Measurements from ENCODE around the gene TRRAP.

Gene TRRAP

DNA sequence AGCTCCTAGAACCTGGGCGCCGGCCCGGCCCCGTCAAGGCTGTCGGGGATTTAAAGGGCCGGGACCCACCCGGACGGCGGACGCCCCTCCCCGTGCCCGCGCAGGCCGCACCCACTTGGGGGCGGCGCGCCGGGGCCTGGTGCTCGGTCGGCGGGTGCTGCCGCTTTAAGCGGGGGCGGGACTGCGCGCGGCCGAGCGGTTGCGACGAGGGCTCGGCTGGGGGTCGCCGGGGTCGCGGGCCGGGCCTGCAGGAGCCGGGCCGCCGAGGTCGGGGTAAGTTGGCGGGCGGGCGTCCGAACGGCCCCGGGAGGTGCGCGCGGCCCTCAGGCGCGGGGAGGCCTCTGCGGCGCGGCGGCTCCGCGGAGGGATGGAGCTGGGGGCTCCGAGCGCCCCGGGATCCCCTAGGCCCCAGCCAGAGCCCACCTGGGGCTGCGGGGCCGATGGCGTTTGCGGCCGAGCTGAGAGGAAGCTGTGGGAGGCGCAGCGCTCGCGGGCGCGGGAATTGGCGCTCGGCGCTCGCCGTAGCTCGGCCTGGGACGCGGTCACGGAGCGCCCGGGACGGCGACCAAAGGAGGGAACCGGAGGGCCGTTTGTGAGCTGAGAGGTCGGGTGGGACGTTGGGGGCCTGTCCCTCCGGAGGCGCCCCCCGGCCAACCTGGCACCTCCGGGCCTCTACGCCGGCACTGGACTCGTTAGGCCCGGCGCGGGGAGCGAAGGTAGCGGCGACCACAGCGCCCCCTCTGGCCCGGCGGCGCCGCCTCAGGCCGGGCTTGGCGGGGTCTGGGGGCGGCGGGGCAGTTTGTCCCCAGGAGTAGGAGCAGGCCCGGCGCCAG lies at the start of gene TRRAP:
Gene TRRAP, plus strand, starts transcription at position 168 of the 833 bp plus-strand sequence. CDS start 2,619 bp downstream, outside the sequence.
- DNase-seq (ENCODE audit: low read depth, low spot score) = no peak
- Histone ChIP-seq H3K27ac (ENCODE audit: low read length) (no peak within 1 kb of the TSS), H3K4me1 (ENCODE audit: control insufficient read depth, insufficient read depth, low read length) (peaks cover 3% of the 10 kb centered on the region; the same call in 1 of the 2 replicates), H3K27me3 (ENCODE audit: control insufficient read depth, insufficient read depth, low read length) (no peaks in the 10 kb centered on the region), H3K9me3 (ENCODE audit: control insufficient read depth, insufficient read depth, low read length) (no peaks in the 10 kb centered on the region), H3K4me3 (ENCODE audit: low read length) (peak within 1 kb of the TSS; percentile 91), H3K36me3 (ENCODE audit: control insufficient read depth, insufficient read depth, low read length) (peaks cover 9% of the 10 kb centered on the region)
- WGBS (ENCODE audit: insufficient coverage, insufficient read length) = no CpG with 5 or more reads among the region's 113 CpGs

DNA sequence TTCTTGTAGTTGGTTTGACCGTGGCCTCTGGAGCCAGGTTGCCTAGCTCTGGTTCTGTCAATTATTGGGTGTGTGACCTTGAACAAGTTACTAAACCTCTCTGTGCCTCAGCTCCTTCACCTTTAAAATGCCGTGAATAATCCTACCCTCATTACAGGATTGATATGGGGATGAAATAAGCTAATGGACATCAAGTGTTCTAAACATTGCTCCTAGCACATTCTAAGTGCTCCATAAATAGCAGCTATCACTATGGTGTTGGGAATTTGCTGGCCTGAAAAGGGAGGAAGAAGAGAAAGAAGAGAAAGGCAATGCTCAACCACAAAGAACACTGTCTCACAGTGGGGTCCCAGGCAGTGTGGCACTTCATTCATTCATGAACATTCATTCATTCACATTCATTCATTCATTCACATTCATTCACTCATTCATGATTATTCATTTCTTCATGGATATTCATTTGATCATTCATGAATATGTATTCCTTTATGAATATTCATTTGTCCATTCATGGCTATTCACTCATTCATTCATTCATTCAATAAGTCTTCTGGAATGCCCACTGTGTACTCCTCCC lies 47.3 kb upstream of the TRRAP start:
- WGBS (ENCODE audit: insufficient coverage, insufficient read length) = no CpG with 5 or more reads among the region's 2 CpGs
- Histone ChIP-seq H3K27ac (ENCODE audit: low read length) (no peak overlapping the region), H3K27me3 (ENCODE audit: control insufficient read depth, insufficient read depth, low read length) (no peaks in the 10 kb centered on the region), H3K4me3 (ENCODE audit: low read length) (no peak overlapping the region), H3K4me1 (ENCODE audit: control insufficient read depth, insufficient read depth, low read length) (peaks cover 5% of the 10 kb centered on the region), H3K9me3 (ENCODE audit: control insufficient read depth, insufficient read depth, low read length) (no peaks in the 10 kb centered on the region), H3K36me3 (ENCODE audit: control insufficient read depth, insufficient read depth, low read length) (no peaks in the 10 kb centered on the region)
- DNase-seq (ENCODE audit: low read depth, low spot score) = no peak

DNA sequence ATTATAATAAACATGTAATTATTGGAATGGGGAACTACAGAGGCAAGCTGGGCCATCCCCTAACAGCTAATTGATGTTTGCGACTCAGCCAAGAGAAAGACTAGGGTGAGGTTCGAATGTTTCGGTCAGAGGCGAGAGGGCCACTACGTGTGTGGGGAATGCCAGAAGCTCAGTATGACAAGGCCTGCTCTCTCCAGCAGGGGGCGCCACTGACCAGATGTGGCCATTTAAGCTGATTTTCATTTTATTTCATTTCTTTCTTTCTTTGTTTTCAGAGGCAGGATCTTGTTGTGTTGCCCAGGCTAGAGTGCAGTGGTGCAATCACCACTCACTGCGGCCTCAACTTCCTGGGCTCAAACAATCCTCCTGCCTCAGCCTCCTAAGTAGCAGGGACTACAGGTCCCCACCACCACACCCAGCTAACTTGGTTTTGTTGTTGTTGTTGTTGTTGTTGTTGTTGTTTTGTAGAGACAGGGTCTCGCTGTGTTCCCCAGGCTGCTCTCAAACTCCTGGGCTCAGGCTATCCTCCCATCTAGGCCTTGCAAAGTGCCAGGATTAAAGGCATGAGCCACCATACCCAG lies 46.6 kb upstream of the TRRAP start:
- no peak for DNase-seq (ENCODE audit: low read depth, low spot score)
- no CpG with 5 or more reads among the region's 8 CpGs for WGBS (ENCODE audit: insufficient coverage, insufficient read length)
- H3K4me3 ChIP-seq (ENCODE audit: low read length) = no peak overlapping the region

DNA sequence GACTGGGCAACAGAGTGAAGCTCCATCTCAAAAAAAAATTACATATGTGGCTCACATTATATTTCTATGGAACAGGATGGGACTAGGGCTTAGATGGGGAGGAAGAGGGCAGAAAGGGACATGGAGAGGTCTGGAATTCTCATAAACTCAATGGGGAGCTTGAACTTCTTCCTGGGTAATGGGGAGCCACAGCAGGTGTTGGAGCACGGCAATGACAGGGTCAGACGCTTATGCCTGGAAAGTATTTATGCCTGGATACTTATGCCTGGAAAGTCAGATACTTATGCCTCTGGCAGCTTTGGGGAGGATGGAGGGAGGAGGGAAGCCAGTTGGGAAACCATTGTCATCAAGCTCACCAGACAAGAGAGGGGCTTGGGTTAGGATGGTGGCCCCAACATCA lies 45.3 kb upstream of the TRRAP start:
- no peak for DNase-seq (ENCODE audit: low read depth, low spot score)
- Histone ChIP-seq H3K36me3 (ENCODE audit: control insufficient read depth, insufficient read depth, low read length) (no peaks in the 10 kb centered on the region), H3K27me3 (ENCODE audit: control insufficient read depth, insufficient read depth, low read length) (no peaks in the 10 kb centered on the region), H3K4me1 (ENCODE audit: control insufficient read depth, insufficient read depth, low read length) (no peaks in the 10 kb centered on the region), H3K27ac (ENCODE audit: low read length) (no peak overlapping the region), H3K9me3 (ENCODE audit: control insufficient read depth, insufficient read depth, low read length) (no peaks in the 10 kb centered on the region), H3K4me3 (ENCODE audit: low read length) (no peak overlapping the region)
- no CpG with 5 or more reads among the region's 2 CpGs for WGBS (ENCODE audit: insufficient coverage, insufficient read length)

More for the DNA sequence above, 46.6 kb upstream of the TRRAP start:
- Histone ChIP-seq H3K36me3 (ENCODE audit: control insufficient read depth, insufficient read depth, low read length) (no peaks in the 10 kb centered on the region), H3K4me1 (ENCODE audit: control insufficient read depth, insufficient read depth, low read length) (peaks cover 2% of the 10 kb centered on the region; the same call in 1 of the 2 replicates), H3K27me3 (ENCODE audit: control insufficient read depth, insufficient read depth, low read length) (no peaks in the 10 kb centered on the region), H3K9me3 (ENCODE audit: control insufficient read depth, insufficient read depth, low read length) (no peaks in the 10 kb centered on the region), H3K27ac (ENCODE audit: low read length) (no peak overlapping the region)

DNA sequence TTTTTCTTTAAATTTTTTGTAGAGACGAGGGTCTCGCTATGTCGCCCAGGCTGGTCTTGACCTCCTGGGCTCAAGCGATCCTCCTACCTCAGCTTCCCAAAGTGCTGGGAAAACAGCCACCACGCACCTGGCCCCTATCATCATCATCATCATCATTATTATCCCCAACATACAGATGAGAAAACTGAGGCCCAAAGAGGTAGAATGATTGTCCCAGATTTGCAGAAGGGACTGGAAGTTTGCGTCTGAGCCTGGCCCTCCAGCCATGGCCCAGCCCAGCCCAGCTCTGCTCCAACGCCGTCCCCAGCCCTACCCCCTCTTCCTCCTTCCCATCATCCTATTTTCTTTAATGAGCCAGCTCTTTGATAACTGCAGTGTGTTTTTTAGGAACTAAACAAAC lies 43.4 kb upstream of the TRRAP start:
- H3K27ac ChIP-seq (ENCODE audit: low read length) = no peak overlapping the region
- DNase-seq (ENCODE audit: low read depth, low spot score) = no peak
- H3K9me3 ChIP-seq (ENCODE audit: control insufficient read depth, insufficient read depth, low read length) = no peaks in the 10 kb centered on the region
- WGBS (ENCODE audit: insufficient coverage, insufficient read length) = no CpG with 5 or more reads among the region's 8 CpGs
- no peaks in the 10 kb centered on the region for H3K36me3 ChIP-seq (ENCODE audit: control insufficient read depth, insufficient read depth, low read length)
- H3K4me3 ChIP-seq (ENCODE audit: low read length) = no peak overlapping the region
- H3K4me1 ChIP-seq (ENCODE audit: control insufficient read depth, insufficient read depth, low read length) = no peaks in the 10 kb centered on the region
- H3K27me3 ChIP-seq (ENCODE audit: control insufficient read depth, insufficient read depth, low read length) = no peaks in the 10 kb centered on the region

DNA sequence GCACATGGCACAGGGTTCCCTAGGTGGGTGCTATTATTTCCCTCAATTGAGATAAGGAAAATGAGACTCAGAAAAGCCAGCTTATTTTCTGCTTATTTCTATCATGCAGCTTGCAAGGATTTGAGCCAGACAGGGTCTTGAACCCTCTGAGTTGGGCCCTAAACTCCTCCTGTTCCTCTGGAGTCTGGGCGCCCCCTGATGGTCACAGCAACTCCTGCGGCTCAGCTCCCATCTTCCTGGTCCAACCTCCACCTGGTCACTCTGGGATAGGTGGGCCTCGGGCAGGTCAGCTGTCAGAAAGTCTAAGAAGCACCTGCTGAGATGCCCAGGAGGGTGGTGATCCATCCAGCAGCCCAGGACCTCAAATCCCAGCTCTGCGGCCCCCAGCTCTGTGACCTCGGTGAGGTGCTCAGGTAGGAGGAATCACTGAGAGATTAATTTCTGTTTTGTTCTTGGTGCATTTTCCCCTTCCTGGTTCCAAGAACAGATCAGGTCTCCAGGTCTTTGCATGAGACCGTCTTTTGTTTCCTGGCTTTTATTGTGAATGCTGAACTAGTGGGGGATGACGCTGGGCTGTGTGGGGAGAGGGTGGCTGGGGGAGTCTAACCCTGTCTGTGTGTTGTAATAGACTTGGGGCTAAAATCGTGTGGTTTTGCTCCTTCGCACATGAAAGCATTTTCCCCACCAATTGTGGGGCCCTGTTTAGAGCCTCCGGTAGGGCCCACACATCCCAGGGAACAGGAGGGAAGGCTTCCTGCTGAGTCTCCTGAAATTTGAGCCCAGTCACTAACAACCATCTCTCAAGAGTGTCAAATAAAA lies 41.3 kb upstream of the TRRAP start:
- H3K36me3 ChIP-seq (ENCODE audit: control insufficient read depth, insufficient read depth, low read length) = no peaks in the 10 kb centered on the region
- no CpG with 5 or more reads among the region's 10 CpGs for WGBS (ENCODE audit: insufficient coverage, insufficient read length)

DNA sequence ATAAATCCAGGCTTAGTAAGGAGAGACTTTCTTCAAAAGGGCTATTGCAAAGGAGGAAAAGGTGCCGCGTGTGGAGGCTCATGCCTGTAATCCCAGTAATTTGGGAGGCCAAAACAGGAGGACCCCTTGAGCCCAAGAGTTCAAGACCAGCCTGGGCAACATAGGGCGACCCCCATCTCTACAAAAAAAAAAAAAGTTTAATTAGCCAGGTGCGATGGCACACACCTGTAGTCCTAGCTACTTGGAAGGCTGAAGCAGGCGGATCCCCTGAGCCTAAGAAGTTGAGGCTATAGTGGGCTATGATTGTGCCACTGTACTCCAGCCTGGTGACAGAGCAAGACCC lies 40.7 kb upstream of the TRRAP start:
- Histone ChIP-seq H3K36me3 (ENCODE audit: control insufficient read depth, insufficient read depth, low read length) (no peaks in the 10 kb centered on the region), H3K27me3 (ENCODE audit: control insufficient read depth, insufficient read depth, low read length) (no peaks in the 10 kb centered on the region), H3K4me3 (ENCODE audit: low read length) (no peak overlapping the region), H3K4me1 (ENCODE audit: control insufficient read depth, insufficient read depth, low read length) (no peaks in the 10 kb centered on the region), H3K9me3 (ENCODE audit: control insufficient read depth, insufficient read depth, low read length) (no peaks in the 10 kb centered on the region), H3K27ac (ENCODE audit: low read length) (no peak overlapping the region)
- no peak for DNase-seq (ENCODE audit: low read depth, low spot score)
- WGBS (ENCODE audit: insufficient coverage, insufficient read length) = no CpG with 5 or more reads among the region's 5 CpGs

More for the DNA sequence above, 41.3 kb upstream of the TRRAP start:
- H3K4me3 ChIP-seq (ENCODE audit: low read length) = no peak overlapping the region
- H3K27ac ChIP-seq (ENCODE audit: low read length) = no peak overlapping the region
- DNase-seq (ENCODE audit: low read depth, low spot score) = no peak
- H3K27me3 ChIP-seq (ENCODE audit: control insufficient read depth, insufficient read depth, low read length) = no peaks in the 10 kb centered on the region
- no peaks in the 10 kb centered on the region for H3K4me1 ChIP-seq (ENCODE audit: control insufficient read depth, insufficient read depth, low read length)
- no peaks in the 10 kb centered on the region for H3K9me3 ChIP-seq (ENCODE audit: control insufficient read depth, insufficient read depth, low read length)

DNA sequence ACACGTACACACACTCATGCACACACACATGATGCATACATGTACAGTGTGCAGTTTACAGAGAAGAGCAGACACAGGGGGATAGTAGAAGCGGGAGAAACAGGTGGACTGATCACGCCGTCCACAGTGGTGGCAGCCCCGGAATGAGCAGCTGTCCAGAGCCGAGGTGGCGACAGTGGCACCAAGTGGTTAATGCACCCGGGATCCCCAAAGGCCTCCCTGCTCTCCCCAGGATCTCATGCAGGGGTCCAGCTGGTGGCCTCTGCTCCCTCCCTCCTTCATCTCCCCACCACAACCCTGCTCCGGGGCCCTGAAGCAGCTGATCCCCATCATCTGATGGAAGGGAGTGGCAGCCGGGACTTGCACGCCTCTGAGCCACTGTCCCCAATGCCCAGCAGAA lies 38.2 kb upstream of the TRRAP start:
- Histone ChIP-seq H3K4me1 (ENCODE audit: control insufficient read depth, insufficient read depth, low read length) (no peaks in the 10 kb centered on the region), H3K36me3 (ENCODE audit: control insufficient read depth, insufficient read depth, low read length) (no peaks in the 10 kb centered on the region), H3K27ac (ENCODE audit: low read length) (no peak overlapping the region), H3K9me3 (ENCODE audit: control insufficient read depth, insufficient read depth, low read length) (no peaks in the 10 kb centered on the region), H3K4me3 (ENCODE audit: low read length) (no peak overlapping the region), H3K27me3 (ENCODE audit: control insufficient read depth, insufficient read depth, low read length) (no peaks in the 10 kb centered on the region)
- WGBS (ENCODE audit: insufficient coverage, insufficient read length) = no CpG with 5 or more reads among the region's 11 CpGs
- no peak for DNase-seq (ENCODE audit: low read depth, low spot score)

DNA sequence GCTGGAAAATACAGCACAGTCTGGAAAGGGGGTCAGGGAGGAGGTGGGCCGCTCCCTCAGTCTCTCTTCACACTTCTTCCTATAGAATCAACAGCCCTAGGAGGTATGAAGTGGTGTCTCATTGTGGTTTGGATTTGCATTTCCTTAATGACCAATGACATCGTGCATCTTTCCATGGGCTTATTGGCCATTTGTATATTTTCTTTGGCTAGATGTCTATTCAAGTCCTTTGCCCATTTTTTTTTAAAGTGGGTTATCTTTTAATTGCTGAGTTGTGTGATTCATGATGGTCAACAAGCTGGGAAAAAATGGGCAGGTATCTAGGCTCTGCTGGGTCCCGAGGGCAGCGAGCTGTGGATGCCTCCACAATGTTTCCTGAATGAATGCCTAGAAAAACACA lies 37.6 kb upstream of the TRRAP start:
- no peak overlapping the region for H3K27ac ChIP-seq (ENCODE audit: low read length)

More for the DNA sequence above, 37.6 kb upstream of the TRRAP start:
- no CpG with 5 or more reads among the region's 4 CpGs for WGBS (ENCODE audit: insufficient coverage, insufficient read length)
- no peaks in the 10 kb centered on the region for H3K36me3 ChIP-seq (ENCODE audit: control insufficient read depth, insufficient read depth, low read length)
- H3K4me3 ChIP-seq (ENCODE audit: low read length) = no peak overlapping the region
- no peaks in the 10 kb centered on the region for H3K27me3 ChIP-seq (ENCODE audit: control insufficient read depth, insufficient read depth, low read length)
- DNase-seq (ENCODE audit: low read depth, low spot score) = no peak
- H3K4me1 ChIP-seq (ENCODE audit: control insufficient read depth, insufficient read depth, low read length) = no peaks in the 10 kb centered on the region
- H3K9me3 ChIP-seq (ENCODE audit: control insufficient read depth, insufficient read depth, low read length) = no peaks in the 10 kb centered on the region

Data from iPS DF 6.9 (cell line).